SK-N-SH treated with all-trans-retinoic acid at 6 μM for 48 hours (cell line): Measurements from ENCODE around the gene MSRB3.

Experiments
- ARNTL ChIP-seq: fragments of 450-650 bp; formaldehyde crosslinking; IDR thresholded peaks from 2 replicates; pipeline ENCODE4 v1.5.0; 2020; ENCODE audit warnings: low read depth, mild to moderate bottlenecking, moderate library complexity, borderline replicate concordance
- BACH2 ChIP-seq: fragments of 250-450 bp; sonication (Bioruptor Pico); IDR thresholded peaks from 2 replicates; pipeline ENCODE4 v1.9.0; 2021; ENCODE audit warnings: mild to moderate bottlenecking, borderline replicate concordance
- CSDC2 ChIP-seq: fragments of 250-450 bp; sonication (Bioruptor Pico); IDR thresholded peaks from 2 replicates; pipeline ENCODE4 v1.5.0; 2020; ENCODE audit warnings: mild to moderate bottlenecking, moderate library complexity
- ESRRG ChIP-seq: fragments of 250-450 bp; sonication (Bioruptor Pico); IDR thresholded peaks from 2 replicates; pipeline ENCODE4 v1.6.1; 2021; ENCODE audit warnings: mild to moderate bottlenecking
- ISL1 ChIP-seq: fragments of 250-450 bp; sonication (Bioruptor Pico); IDR thresholded peaks from 2 replicates; pipeline ENCODE4 v2.1.2; 2022; ENCODE audit warnings: mild to moderate bottlenecking, moderate library complexity
- PATZ1 ChIP-seq: fragments of 250-450 bp; sonication (Bioruptor Pico); IDR thresholded peaks from 2 replicates; pipeline ENCODE4 v1.8.0; 2020; ENCODE audit warnings: mild to moderate bottlenecking, moderate library complexity, borderline replicate concordance
- POU6F1 ChIP-seq: fragments of 250-450 bp; sonication (Bioruptor Pico); IDR thresholded peaks from 2 replicates; pipeline ENCODE4 v1.8.0; 2021; ENCODE audit warnings: low read depth, mild to moderate bottlenecking, moderate library complexity, borderline replicate concordance
- PPARA ChIP-seq: fragments of 250-450 bp; sonication (Bioruptor Pico); IDR thresholded peaks from 2 replicates; pipeline ENCODE4 v1.5.0; 2020; ENCODE audit warnings: mild to moderate bottlenecking, borderline replicate concordance
- RARB ChIP-seq: fragments of 250-450 bp; sonication (Bioruptor Pico); IDR thresholded peaks from 2 replicates; pipeline ENCODE4 v1.8.0; 2021; ENCODE audit warnings: mild to moderate bottlenecking, moderate library complexity
- TCF4 ChIP-seq: fragments of 250-450 bp; sonication (Bioruptor Pico); IDR thresholded peaks from 2 replicates; pipeline ENCODE4 v1.8.0; 2021; ENCODE audit warnings: mild to moderate bottlenecking, moderate library complexity, borderline replicate concordance
- ZC3H10 ChIP-seq: fragments of 250-450 bp; sonication (Bioruptor Pico); IDR thresholded peaks from 2 replicates; pipeline ENCODE4 v1.5.1; 2021; ENCODE audit warnings: mild to moderate bottlenecking, moderate library complexity
- TF ChIP-seq, protein P1 (sequence below): fragments of 250-450 bp; sonication (Bioruptor Pico); IDR thresholded peaks from 2 replicates; pipeline ENCODE4 v1.5.1; 2020; ENCODE audit warnings: low read depth, mild to moderate bottlenecking, moderate library complexity

- TF ChIP-seq ZC3H10 (CRISPR knock-in tag) (no peak), ARNTL (CRISPR knock-in tag) (no peak), TCF4 (no peak), PATZ1 (no peak), BACH2 (CRISPR knock-in tag) (no peak), POU6F1 (CRISPR knock-in tag) (no peak), ESRRG (no peak), RARB (CRISPR knock-in tag) (no peak), CSDC2 (CRISPR knock-in tag) (no peak), PPARA (CRISPR knock-in tag) (no peak), ISL1 (CRISPR knock-in tag) (no peak)
- TF ChIP-seq, protein P1, sequence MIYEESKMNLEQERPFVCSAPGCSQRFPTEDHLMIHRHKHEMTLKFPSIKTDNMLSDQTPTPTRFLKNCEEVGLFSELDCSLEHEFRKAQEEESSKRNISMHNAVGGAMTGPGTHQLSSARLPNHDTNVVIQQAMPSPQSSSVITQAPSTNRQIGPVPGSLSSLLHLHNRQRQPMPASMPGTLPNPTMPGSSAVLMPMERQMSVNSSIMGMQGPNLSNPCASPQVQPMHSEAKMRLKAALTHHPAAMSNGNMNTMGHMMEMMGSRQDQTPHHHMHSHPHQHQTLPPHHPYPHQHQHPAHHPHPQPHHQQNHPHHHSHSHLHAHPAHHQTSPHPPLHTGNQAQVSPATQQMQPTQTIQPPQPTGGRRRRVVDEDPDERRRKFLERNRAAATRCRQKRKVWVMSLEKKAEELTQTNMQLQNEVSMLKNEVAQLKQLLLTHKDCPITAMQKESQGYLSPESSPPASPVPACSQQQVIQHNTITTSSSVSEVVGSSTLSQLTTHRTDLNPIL = no peak
These were observed 32.8 kb downstream of the MSRB3 start for GRCh38 chr12:65311260-65311659.
